ENCODE data around the gene SCUBE3.

Gene SCUBE3

GRCh38 chr6:35213824-35214756, at the start of gene SCUBE3:
SCUBE3 (plus strand) TSS chr6:35213956; CDS start chr6:35214419, 463 bp downstream.
- DNase-seq: peak; percentile 24 to 49 (median 36)

DNA sequence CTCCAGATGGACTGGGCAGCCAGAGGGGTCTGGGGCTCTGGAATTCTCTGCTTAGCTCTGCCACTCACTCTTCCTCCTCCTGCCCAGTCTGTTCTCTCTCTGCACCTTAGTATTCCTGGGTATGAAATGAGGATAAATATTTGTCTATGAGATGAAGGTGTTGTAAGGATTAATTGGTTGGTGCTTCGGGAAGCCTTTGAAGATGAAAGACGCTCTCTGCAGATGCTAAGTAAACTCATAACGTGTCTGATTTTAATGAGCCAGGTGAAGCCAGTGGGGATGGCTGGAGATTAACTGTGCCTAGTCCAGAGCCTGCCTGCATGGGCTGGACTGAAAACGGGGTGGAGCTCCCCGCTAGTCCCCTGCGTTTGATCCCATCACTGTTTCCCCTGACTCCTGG, 49.5 kb upstream of the SCUBE3 start:
- DNase-seq: no peak

DNA sequence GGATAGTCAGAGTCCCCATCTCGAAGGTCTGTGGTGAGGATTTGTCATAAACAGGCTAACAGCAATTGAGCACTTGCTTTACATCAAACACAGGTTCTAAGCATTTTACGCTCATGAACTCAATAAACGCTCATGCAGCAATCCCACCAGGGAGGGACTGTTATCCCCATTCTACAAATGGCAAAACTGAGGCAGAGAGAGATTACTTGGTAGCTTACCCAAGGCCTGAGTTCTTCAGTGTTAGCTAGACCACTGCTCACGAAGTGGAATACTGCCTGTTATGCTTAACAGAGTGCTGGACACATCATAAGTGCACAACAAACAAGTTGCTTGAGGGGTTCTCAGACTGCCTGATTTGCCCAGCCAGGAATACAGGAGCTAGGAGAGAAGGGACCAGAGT, 48.9 kb upstream of the SCUBE3 start:
- DNase-seq: no peak

DNA sequence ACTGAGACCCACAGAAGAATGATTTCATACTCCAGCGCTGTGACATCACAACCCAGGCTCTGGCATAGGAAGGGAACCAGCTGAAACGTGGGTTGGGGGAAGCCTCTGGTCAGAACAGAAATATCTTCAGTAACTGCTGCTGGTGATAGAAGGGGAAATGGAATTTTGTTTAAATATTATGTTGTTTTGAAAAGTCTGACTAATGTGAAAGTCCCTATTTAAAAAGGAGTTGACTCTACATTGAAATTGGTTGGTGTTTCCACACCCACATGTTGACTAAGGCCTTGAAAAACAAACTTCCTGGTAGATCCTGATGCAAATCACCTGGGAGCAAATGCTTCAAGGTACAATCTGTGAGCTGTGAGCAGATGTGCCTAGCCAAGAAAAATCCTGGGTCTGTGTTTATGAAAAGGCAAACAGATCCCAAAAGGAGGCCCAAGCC, 48.1 kb upstream of the SCUBE3 start:
- peak; percentile 77 to 87 (median 81) for DNase-seq

GRCh38 chr6:35166116-35166515, 47.6 kb upstream of the SCUBE3 start:
- DNase-seq: peak in 1 of 3 donors; percentile 15

- DNase-seq: no peak
Observed at GRCh38 chr6:35166520-35166919, 47.2 kb upstream of the SCUBE3 start.

- DNase-seq: no peak
Observed at GRCh38 chr6:35167505-35167904, 46.3 kb upstream of the SCUBE3 start.

DNA sequence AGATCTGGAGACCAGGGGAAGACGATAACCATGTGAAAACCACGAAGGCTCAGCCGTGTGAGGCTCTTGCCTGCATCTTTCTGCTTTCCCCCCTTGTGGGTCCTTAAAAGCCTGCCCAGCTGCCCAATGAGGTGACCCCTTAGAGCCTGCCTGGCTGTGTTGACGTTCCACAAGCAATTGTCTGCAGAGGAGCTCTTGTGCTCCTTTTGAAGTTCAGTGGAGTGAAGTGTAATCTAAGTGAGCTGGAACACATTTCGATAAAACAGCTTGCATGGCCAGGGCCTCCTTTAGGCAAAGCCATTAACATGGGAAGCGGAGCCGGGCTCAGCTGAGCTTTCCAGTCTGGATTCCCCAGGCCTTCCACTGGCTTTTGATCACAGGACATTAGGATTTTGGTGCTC, 45.3 kb upstream of the SCUBE3 start:
- no peak for DNase-seq

DNA sequence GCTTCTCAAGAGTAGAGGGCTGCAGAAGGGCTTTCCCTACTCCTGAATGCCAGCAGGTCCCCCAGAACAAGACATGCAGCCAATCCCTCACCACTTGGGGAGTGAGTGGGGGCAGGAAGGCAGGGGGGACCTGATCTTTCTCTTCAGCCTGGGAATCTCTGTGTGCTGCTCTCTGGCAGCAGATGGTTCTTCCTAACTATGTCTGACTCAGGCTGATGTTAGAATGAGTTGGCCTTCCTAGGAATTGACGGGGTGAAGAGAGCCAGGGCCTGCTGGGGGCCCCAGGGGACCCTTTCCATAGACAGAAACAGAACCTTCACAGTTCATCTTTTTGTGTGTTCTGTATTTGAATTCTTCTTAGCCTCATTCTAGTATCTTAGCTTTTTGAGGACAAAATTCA, 43.6 kb upstream of the SCUBE3 start:
- DNase-seq: no peak

- no peak for DNase-seq
Observed at GRCh38 chr6:35170891-35171290, 42.9 kb upstream of the SCUBE3 start.

DNA sequence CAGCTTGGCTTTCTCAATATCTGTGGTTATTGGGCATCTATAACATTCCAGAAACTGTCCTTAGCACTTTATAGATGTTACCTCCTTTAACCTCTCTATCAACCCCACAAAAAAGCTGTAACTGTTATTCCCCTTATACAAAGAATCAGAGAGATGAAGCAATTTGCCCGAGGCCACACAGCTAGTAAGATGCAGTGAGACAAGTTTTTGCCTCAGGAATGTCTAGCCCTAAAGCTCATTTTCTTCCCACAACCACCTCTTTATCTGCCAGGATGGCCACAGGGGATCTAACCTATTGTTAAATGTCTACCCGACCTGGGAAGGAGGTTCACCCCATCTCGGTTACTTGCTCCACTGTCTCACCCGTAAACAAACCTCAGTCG, 40.7 kb upstream of the SCUBE3 start:
- DNase-seq: no peak

DNA sequence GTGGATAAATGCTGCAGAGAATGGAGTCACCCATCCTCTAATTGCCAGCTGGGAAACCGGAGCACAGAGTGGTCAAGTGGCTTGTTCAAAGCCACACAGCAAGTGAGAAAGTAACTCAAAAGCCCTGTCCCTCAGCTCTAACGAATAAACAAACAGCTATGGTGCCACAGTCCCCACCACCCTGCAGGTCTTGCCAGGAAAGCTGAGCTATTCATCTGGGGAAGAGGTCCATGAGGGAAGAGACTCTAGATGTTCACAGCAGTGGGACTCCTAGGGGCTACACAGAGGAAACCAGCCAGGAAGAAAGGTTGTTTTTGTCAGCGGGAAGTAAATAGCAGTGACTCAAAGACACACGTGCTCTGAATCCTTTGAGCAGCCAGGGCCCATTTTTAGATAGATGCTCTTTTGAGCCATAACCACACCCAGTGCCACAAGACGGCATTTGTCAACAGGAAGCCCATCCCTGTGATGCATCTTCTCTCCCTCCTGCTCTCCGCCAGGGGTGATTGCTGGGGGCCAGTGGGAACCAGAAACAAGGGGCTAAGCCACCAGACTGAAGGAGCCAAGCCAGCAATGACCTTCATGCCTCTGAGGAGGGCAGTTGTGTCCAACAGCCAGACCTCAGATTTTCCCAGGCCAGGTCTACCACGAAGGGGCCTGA, 40.2 kb upstream of the SCUBE3 start:
- no peak for DNase-seq

DNA sequence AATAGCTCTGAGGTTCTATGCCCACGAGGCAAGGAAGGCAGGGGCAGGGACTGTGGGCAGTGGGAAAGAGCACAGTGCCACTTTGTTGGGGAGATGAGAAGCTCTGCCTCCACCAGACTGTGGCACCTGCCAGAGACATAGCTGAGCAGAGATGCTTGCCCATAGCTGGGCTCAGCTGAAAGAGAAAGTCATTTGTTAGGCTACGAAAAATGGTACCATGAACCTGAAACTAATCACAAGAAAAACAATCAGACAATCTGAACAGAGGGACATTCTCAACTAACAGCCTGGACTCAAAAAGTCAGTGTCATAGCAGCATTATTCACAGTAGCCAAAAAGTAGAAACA, 39.7 kb upstream of the SCUBE3 start:
- no peak for DNase-seq

DNA sequence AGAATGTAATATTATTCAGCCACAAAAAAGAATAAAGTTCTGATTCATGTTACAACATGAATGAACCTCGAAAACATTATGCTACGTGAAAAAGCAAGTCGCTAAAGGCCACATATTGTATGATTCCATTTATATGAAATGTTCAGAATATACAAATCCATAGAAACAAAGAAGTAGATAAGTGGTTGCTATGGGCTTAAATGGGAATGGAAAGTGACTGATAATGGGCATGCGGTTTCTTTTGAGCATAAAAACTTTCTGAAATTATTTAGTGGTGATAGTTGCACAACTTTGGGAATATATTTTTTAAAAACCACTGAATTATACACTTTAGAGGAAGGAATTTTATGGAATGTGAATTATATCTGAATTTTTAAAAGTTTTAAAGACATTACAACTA, 39.3 kb upstream of the SCUBE3 start:
- DNase-seq: no peak

DNA sequence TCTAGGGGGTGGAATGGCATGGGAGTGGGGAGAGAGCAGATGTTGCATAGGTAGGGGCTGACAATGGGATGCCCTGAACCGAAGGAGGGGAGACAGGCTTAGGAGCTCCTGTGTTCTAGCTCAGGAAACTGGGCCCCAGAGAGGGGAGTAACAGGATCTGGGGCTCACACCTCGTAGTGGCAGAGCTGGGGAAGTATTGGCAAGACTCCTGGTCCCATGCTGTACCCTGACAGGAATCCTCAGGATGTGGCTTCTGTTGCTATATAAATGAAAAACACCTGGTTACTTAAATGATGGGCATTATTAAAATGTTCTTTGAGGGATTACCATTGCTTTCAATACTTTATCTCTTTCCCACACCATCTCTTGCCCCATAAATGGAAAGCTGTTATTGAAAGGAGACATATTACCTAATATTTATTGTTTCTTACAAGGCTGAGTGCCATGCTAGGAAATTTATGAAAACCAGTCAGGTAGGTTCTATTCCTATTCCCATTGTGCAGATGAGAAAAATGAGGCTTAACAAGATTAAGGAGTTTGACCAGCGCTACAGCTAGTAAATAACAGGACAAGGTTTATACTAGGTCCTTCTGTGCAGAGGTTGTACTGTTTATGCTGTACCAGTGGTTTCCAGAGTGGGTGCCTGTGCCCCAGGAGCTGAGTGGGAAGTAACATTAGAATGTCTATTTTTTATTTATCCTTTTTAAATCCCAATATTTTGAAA, 37.3 kb upstream of the SCUBE3 start:
- no peak for DNase-seq

DNA sequence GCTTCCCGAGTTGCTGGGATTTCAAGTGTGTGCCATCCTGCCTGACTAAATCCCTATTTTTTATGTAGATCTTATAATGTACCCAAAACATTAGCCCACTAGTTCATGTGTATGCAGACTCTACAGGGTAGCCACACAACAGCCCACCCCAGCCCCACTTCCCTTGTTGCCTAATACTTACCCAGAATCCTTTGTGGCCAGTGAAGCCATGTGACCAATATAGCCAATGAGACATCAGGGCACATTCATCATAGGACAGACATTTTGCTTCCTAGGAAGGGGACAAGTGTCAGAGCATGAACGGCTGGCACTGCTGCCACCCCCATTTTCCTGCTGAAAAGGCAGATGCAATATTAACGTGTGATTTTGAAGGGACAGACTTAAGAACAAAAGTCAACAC, 36.6 kb upstream of the SCUBE3 start:
- DNase-seq: no peak

DNA sequence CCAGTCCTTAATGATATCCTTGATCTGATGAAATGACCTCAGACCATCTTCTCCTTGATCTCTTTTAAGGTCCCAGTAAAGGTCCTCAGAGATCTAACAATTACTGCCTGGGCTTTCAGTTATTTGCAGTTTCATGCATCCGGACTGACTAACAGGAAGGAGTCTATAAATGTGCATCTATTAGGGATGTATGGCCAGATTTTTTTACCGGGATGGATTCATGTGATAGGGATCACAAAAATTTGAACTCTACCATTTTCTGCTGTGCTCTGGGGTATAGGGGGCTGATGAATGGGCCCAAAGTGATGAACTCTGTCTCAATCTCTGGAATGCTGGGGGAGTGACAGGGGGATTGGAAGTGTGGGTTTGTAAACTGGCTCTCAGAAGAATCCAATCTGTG, 36.2 kb upstream of the SCUBE3 start:
- DNase-seq: no peak

- DNase-seq: no peak
Observed at GRCh38 chr6:35178012-35178411, 35.7 kb upstream of the SCUBE3 start.

GRCh38 chr6:35178932-35179832, 34.6 kb upstream of the SCUBE3 start:
- no peak for DNase-seq

DNA sequence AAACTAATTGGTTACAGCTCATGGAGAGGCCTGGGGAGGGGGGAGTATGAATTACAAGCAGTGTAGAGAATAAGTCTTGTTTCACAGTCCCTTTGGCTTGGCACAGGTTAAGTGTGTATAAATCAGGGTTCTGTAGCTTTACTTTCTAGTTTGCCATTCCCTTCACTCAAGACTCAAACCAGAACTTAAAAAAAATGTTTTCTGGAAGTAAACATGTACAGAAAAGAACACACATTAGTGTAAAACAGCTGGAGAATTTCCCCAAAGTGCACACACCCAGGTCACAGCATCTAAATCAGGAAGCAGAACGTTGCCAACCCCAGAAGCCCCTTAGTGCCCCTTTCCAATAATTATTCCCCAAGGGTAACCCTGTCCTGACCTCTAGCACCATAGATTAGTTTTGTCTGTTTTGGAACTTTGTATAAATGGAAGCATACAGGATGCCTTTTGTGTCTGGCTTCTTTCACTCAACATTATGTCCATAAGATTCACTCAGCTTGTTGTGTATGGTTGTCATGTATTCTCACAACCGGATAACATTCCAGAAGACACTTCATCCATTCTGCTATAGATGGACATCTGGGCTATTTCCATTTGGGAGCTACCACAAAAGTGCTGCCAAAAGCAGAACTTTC, 33.7 kb upstream of the SCUBE3 start:
- DNase-seq: no peak

DNA sequence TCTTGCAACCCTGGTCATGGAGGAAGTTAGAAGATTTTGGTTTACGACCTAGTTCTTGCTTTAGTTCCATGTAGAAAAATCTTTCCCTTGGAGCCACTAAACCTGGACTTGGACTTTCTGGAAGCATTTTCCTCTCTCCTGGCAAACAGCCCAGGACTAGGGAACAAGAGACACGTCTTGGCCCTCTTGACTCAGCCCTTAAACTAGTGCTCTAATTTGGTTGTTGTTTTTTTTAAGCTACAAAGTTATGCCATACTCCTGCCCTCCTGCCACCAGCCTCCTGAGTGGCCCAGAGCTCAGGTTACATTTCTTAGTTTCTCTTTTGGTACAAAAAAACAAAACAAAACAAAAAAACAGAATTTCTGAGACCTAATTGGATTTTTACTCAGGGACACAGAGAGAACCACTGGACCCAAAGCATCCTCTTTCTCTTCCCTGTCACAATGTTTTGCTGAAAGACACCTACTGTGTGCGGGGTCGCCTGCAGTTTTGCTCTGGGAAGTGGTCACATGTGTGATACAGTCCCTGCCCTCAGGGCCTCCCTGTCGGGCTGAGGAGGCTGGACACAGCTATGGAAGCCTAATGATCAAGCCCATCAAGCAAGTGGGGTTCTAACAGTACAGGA, 32.3 kb upstream of the SCUBE3 start:
- no peak for DNase-seq

Measured in suppressor macrophage treated with lipopolysaccharide for 1 hour (primary cell).